ENCODE data around the gene FRAT1. TPM values are rescaled to one million over a fixed set of nuclear protein-coding genes. Genes with fewer than 3 reads are reported as not detected.

FRAT1 gene
- total and polyA plus RNA-seq, 10 of the 15 experiments (the other 5 are each of a cell fraction or from before 2014, with no cell fraction given) = 0.07 to 0.73 (median 0.26) TPM

DNA sequence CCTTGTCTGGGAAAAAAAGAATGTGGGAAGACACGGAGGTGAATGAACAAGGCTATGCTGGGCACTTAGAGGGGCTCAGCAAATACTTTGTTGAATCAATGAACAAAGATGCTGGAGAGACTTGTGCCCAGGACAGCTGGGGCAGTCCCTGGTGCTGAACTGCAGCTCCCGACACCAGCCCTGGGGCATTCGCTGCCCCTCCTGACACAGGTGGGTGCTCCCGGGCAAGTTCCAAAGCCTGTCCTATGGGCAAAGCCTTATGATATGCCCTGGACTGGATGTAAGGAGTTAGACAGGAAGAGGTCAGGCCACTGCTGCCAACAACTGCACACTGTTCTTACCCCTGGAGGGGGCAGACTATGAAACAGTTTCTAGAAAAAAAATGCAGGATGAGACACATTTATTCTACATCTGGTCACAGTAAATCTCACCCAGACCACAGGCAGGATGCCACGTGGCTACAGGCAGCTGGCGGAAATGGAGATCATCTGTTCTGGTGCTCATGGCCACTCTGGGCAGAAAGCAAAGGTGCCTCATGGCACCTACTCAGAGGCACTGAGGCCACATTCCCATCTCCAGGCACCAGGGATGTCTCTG, 37.3 kb downstream of the FRAT1 start (continued):
- TF ChIP-seq SUZ12 (IDR thresholded peaks at IDR 0.05; ENCODE audit: unreplicated experiment) (no peak), IRF3 (IDR thresholded peaks at IDR 0.05) (no peak), SMAD1 (IDR thresholded peaks at IDR 0.05; ENCODE audit: low read depth, partially characterized antibody) (no peak)

DNA sequence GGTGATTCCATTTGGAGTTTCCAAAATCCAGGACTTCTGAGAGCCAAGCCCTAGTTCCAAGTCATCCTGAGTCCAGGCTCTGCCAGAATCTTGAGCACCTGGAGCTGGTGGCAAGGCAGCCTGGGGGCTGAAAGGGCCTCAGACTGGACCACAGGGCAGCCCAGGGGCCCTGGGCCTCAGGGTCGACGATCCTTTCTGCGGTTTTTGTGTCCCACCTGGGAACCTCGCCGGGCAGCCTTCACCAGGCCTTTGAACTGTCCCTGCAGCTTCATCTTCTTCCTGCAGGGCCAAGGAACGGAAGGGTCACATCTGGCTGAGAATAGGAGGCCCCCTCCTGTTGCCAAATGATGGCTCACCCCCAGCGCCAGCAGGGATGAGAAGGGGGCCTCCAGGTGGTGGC, 37.8 kb downstream of the FRAT1 start:
- H3K4me3 ChIP-seq = no peak overlapping the region
- BruUV-seq (replicated peaks) = no TSS peak
- no peak for ATAC-seq
- ChIA-PET RAD21 (ENCODE audit: unreplicated experiment) (no interaction called here), CTCF (interaction anchor here (3.9 kb wide), 1 partner anchor 79 kb away, joined by 26 read pairs; no protein-coding TSS in a partner anchor), SMC1A (ENCODE audit: uncharacterized antibody, unreplicated experiment) (no interaction called here), POLR2A (no interaction called here)
- H3K9me3 ChIP-seq (replicated peaks; ENCODE audit: control insufficient read depth, insufficient read depth, low read length) = no peaks in the 10 kb centered on the region
- no peak overlapping the region for H3K27ac ChIP-seq (ENCODE audit: control insufficient read depth, insufficient read depth)
- H3K4me1 ChIP-seq (ENCODE audit: control insufficient read depth, insufficient read depth, low read length) = no peaks in the 10 kb centered on the region
- H3K4me2 ChIP-seq (ENCODE audit: control insufficient read depth, insufficient read depth) = no peak overlapping the region
- H3K79me2 ChIP-seq (ENCODE audit: control insufficient read depth, insufficient read depth, low read length) = no peaks in the 10 kb centered on the region
- H3K9ac ChIP-seq (ENCODE audit: control insufficient read depth, insufficient read depth, low read length) = no peak overlapping the region
- FAIRE-seq = no peak
- in situ Hi-C loops (cut with MboI) (no loop called here), intact Hi-C loops (cut with micrococcal nuclease; ENCODE audit: unreplicated experiment) (no loop called here)
- no peak overlapping the region for H2AFZ ChIP-seq (ENCODE audit: control insufficient read depth, low read depth, low read length)
- DNase-seq (ENCODE audit: low read depth, low spot score) = no peak
- no peaks in the 10 kb centered on the region for H4K20me1 ChIP-seq (ENCODE audit: control insufficient read depth, insufficient read depth)
- no peaks in the 10 kb centered on the region for H3K27me3 ChIP-seq (replicated peaks in 1 of 2; ENCODE audit: control insufficient read depth in 2 of 2, insufficient read depth in 2 of 2, low read length in 1 of 2)
- peaks cover 9 to 27% of the 10 kb centered on the region in 2 experiments for H3K36me3 ChIP-seq (ENCODE audit: control insufficient read depth in 2 of 2, insufficient read depth in 2 of 2, low read length in 1 of 2)
- 88% methylated on average over 7 of the region's 7 CpGs for WGBS (ENCODE audit: insufficient coverage, insufficient replicate concordance, low lambda C conversion rate, missing lambda C conversion rate)
- TF ChIP-seq JUND (IDR thresholded peaks at IDR 0.05; ENCODE audit: low read depth, low read length) (no peak), SMARCA5 (IDR thresholded peaks at IDR 0.05) (no peak), STAT3 (IDR thresholded peaks at IDR 0.05; ENCODE audit: low read depth, low read length) (no peak), ZNF687 (IDR thresholded peaks at IDR 0.05) (no peak), BACH1 (IDR thresholded peaks at IDR 0.05; ENCODE audit: borderline replicate concordance) (no peak), MTA2 (IDR thresholded peaks at IDR 0.05; ENCODE audit: low read depth) (no peak), NFXL1 (IDR thresholded peaks at IDR 0.05; ENCODE audit: borderline replicate concordance) (no peak), CHD1 (IDR thresholded peaks at IDR 0.05; ENCODE audit: low read depth, low read length) (no peak), NFYB (IDR thresholded peaks at IDR 0.05; ENCODE audit: insufficient read depth, low read depth, low read length) (no peak), POLR2A (IDR thresholded peaks at IDR 0.05; ENCODE audit: low read depth, low read length) (no peak), TBL1XR1 (IDR thresholded peaks at IDR 0.05; ENCODE audit: low read depth, low read length) (no peak), KDM1A (IDR thresholded peaks at IDR 0.05; ENCODE audit: borderline replicate concordance) (no peak)
- TF ChIP-seq, protein P1, sequence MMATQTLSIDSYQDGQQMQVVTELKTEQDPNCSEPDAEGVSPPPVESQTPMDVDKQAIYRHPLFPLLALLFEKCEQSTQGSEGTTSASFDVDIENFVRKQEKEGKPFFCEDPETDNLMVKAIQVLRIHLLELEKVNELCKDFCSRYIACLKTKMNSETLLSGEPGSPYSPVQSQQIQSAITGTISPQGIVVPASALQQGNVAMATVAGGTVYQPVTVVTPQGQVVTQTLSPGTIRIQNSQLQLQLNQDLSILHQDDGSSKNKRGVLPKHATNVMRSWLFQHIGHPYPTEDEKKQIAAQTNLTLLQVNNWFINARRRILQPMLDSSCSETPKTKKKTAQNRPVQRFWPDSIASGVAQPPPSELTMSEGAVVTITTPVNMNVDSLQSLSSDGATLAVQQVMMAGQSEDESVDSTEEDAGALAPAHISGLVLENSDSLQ (IDR thresholded peaks at IDR 0.05) = no peak
